ENCODE results near the gene USP12. TPM values are rescaled to one million over a fixed set of nuclear protein-coding genes. Genes with fewer than 3 reads are reported as not detected.

The USP12 gene
- total and polyA plus RNA-seq, 4 donors: 5.7 to 43.7 (median 11.9) TPM

DNA sequence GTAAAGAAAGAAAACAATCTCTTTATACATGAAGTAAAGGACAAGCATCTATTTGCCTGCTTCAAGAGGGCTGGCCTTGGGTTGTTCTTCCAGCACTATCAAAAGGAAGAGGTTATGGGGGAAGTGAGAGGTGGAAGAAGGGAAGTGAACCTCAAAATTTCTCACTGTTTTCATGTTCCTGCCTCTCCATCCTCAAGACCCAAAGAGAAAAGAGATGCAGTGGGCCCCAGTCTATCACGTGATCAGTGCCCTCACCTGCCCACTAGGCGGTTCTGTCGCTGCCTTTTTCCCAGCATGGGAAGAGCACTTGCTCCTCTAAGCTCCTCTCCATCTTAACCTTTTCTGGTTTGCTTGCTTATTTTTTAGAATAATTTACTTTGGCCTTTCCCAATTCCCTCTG lies 6.2 kb upstream of the USP12 start:
- Histone ChIP-seq H3K4me1 (ENCODE audit: control insufficient read depth in 4 of 4, insufficient read depth in 4 of 4, low read length in 3 of 4) (peaks cover 3 to 4% (median 3%) of the 10 kb centered on the region in 4 donors), H3K27ac (ENCODE audit: low read depth in 1 of 2, low read length in 2 of 2) (no peak overlapping the region)
- no peak for DNase-seq (ENCODE audit: low spot score)

DNA sequence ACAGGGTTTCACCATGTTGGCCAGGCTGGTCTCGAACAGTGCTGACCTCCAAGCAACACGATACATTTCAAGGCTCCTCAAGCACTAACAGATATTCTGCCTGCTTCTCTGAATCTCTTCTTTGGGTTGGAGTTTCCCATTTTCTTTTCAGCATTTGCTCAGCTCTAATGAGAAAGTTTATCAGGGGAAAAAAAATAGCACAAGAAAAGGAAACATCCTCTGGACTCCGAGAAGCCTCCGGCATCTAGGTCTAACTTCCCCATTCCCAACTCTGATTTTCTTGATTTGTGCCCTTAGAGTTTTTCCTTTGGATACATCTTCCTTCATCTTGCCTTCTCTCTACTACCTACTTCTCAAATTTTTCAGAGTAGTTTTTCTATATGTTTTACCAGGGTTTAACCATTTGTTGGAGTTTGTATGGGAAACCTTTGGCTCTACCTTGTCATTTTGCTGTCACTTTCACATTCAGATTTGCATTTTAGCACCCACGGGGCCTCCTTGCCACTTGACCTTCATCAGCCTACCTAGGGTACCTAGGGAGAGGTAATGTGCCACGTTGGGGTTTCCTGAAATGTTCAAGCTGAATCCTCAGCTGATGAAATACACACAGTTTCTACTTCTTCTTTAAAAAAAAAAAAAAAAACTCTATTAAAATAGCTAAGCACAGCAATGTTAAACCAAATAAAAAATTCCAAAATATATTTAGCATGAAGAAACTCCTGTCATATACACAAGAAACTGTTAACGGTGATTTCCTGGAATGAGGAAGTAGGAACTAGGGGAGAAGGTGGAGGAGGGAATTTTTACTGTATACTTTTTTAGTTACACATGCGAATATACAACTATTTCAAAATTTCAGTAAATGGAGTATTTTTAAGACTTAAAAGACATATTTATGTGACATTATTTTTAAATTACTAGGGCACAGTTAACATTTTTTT lies 5.1 kb upstream of the USP12 start:
- TF ChIP-seq NR2F2 (IDR thresholded peaks at IDR 0.05): no peak
- TF ChIP-seq, protein P1, sequence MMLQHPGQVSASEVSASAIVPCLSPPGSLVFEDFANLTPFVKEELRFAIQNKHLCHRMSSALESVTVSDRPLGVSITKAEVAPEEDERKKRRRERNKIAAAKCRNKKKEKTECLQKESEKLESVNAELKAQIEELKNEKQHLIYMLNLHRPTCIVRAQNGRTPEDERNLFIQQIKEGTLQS (IDR thresholded peaks at IDR 0.05): no peak
- TF ChIP-seq, protein P2, sequence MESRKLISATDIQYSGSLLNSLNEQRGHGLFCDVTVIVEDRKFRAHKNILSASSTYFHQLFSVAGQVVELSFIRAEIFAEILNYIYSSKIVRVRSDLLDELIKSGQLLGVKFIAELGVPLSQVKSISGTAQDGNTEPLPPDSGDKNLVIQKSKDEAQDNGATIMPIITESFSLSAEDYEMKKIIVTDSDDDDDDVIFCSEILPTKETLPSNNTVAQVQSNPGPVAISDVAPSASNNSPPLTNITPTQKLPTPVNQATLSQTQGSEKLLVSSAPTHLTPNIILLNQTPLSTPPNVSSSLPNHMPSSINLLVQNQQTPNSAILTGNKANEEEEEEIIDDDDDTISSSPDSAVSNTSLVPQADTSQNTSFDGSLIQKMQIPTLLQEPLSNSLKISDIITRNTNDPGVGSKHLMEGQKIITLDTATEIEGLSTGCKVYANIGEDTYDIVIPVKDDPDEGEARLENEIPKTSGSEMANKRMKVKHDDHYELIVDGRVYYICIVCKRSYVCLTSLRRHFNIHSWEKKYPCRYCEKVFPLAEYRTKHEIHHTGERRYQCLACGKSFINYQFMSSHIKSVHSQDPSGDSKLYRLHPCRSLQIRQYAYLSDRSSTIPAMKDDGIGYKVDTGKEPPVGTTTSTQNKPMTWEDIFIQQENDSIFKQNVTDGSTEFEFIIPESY (IDR thresholded peaks at IDR 0.05): no peak
- no peak for TF ChIP-seq TAF1 (conservative IDR thresholded peaks at IDR 0.05)
- Histone ChIP-seq H3K36me3 (ENCODE audit: control insufficient read depth in 4 of 4, insufficient read depth in 3 of 4, low read depth in 1 of 4, low read length in 3 of 4) (no peaks in the 10 kb centered on the region), H3K27me3 (ENCODE audit: control insufficient read depth in 4 of 4, insufficient read depth in 4 of 4, low read length in 3 of 4) (no peaks in the 10 kb centered on the region), H3K9me3 (ENCODE audit: control insufficient read depth in 4 of 4, low read length in 3 of 4) (no peaks in the 10 kb centered on the region), H3K27ac (ENCODE audit: low read depth in 1 of 2, low read length in 2 of 2) (no peak overlapping the region), H3K4me3 (ENCODE audit: low read depth in 1 of 3, low read length in 3 of 3) (no peak overlapping the region), H3K9ac (ENCODE audit: low read depth in 1 of 2, low read length in 2 of 2) (no peak overlapping the region), H3K4me1 (ENCODE audit: control insufficient read depth in 4 of 4, insufficient read depth in 4 of 4, low read length in 3 of 4) (peaks cover 0 to 7% (median 2%) of the 10 kb centered on the region in 4 donors)
- no peak for DNase-seq (ENCODE audit: low spot score)
- 71% methylated on average over 8 of the region's 8 CpGs for WGBS

More for the DNA sequence above, 6.2 kb upstream of the USP12 start:
- H3K27me3 ChIP-seq (ENCODE audit: control insufficient read depth in 4 of 4, insufficient read depth in 4 of 4, low read length in 3 of 4): no peaks in the 10 kb centered on the region
- no peak overlapping the region for H3K4me3 ChIP-seq (ENCODE audit: low read depth in 1 of 3, low read length in 3 of 3)
- H3K9me3 ChIP-seq (ENCODE audit: control insufficient read depth in 4 of 4, low read length in 3 of 4): no peaks in the 10 kb centered on the region
- peak in 1 of 2 donors; percentile 64 for TF ChIP-seq RAD21 (IDR thresholded peaks at IDR 0.05)
- TF ChIP-seq, protein P1 (IDR thresholded peaks at IDR 0.05): no peak
- H3K36me3 ChIP-seq (ENCODE audit: control insufficient read depth in 4 of 4, insufficient read depth in 3 of 4, low read depth in 1 of 4, low read length in 3 of 4): no peaks in the 10 kb centered on the region
- 78% methylated on average over 3 of the region's 3 CpGs for WGBS
- H3K9ac ChIP-seq (ENCODE audit: low read depth in 1 of 2, low read length in 2 of 2): no peak overlapping the region

DNA sequence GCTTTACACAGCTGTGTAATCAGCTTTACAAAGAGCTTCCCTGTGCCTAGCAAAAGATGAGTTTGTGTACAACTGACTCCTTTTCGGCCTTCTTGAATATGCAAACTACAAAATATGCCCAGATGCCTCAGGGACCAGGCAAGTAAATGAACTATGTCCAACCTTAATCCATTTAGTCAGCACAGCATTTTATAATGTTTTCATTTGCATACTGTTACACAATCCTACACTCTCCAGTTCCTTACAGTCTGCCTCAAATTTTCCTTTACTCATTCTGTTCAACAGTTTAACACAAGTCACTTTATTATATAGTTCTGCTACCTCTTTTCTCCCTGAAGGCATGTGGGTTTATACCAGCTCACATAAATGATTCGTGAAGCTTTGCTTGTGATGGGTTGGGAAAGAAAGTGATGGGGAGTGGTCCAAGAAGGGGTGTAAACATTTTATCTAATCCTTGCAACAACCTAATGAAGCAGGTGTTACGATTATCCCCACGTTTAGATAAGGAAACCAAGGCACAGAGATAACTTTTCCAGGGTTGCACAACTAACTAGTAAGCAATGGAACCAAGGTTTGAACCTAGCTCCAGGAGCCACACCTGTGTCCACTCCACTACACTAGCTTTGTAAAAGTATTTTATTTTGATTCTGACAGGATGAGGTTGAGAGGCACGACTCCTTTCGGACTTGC lies 3.3 kb upstream of the USP12 start:
- DNase-seq (ENCODE audit: low spot score): no peak
- Histone ChIP-seq H3K27ac (ENCODE audit: low read depth in 1 of 2, low read length in 2 of 2) (no peak overlapping the region), H3K36me3 (ENCODE audit: control insufficient read depth in 4 of 4, insufficient read depth in 3 of 4, low read depth in 1 of 4, low read length in 3 of 4) (no peaks in the 10 kb centered on the region), H3K4me1 (ENCODE audit: control insufficient read depth in 4 of 4, insufficient read depth in 4 of 4, low read length in 3 of 4) (peaks cover 0 to 7% (median 3%) of the 10 kb centered on the region in 4 donors), H3K4me3 (ENCODE audit: low read depth in 1 of 3, low read length in 3 of 3) (no peak overlapping the region), H3K9ac (ENCODE audit: low read depth in 1 of 2, low read length in 2 of 2) (no peak overlapping the region), H3K27me3 (ENCODE audit: control insufficient read depth in 4 of 4, insufficient read depth in 4 of 4, low read length in 3 of 4) (no peaks in the 10 kb centered on the region), H3K9me3 (ENCODE audit: control insufficient read depth in 4 of 4, low read length in 3 of 4) (no peaks in the 10 kb centered on the region)
- WGBS: 89% methylated on average over 6 of the region's 6 CpGs
- TF ChIP-seq FOXA2 (IDR thresholded peaks at IDR 0.05) (no peak), NR2F2 (IDR thresholded peaks at IDR 0.05) (no peak), GABPA (IDR thresholded peaks at IDR 0.05 in 1 of 2, conservative IDR thresholded peaks at IDR 0.05 in 1 of 2) (no peak), RXRA (IDR thresholded peaks at IDR 0.05) (no peak), EGR1 (IDR thresholded peaks at IDR 0.05; ENCODE audit: low read depth in 2 of 2) (no peak), YY1 (IDR thresholded peaks at IDR 0.05) (no peak), JUND (IDR thresholded peaks at IDR 0.05) (no peak), FOXA1 (IDR thresholded peaks at IDR 0.05) (no peak), HNF4A (conservative IDR thresholded peaks at IDR 0.05) (no peak), RAD21 (IDR thresholded peaks at IDR 0.05) (no peak)
- TF ChIP-seq, protein P2 (IDR thresholded peaks at IDR 0.05): no peak
- TF ChIP-seq, protein P3, sequence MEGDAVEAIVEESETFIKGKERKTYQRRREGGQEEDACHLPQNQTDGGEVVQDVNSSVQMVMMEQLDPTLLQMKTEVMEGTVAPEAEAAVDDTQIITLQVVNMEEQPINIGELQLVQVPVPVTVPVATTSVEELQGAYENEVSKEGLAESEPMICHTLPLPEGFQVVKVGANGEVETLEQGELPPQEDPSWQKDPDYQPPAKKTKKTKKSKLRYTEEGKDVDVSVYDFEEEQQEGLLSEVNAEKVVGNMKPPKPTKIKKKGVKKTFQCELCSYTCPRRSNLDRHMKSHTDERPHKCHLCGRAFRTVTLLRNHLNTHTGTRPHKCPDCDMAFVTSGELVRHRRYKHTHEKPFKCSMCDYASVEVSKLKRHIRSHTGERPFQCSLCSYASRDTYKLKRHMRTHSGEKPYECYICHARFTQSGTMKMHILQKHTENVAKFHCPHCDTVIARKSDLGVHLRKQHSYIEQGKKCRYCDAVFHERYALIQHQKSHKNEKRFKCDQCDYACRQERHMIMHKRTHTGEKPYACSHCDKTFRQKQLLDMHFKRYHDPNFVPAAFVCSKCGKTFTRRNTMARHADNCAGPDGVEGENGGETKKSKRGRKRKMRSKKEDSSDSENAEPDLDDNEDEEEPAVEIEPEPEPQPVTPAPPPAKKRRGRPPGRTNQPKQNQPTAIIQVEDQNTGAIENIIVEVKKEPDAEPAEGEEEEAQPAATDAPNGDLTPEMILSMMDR (IDR thresholded peaks at IDR 0.05; ENCODE audit: low read depth, low read length, missing input control): no peak
- TF ChIP-seq, protein P1 (IDR thresholded peaks at IDR 0.05): no peak
- TF ChIP-seq, protein P4, sequence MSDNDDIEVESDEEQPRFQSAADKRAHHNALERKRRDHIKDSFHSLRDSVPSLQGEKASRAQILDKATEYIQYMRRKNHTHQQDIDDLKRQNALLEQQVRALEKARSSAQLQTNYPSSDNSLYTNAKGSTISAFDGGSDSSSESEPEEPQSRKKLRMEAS (IDR thresholded peaks at IDR 0.05): no peak

All from liver (tissue), 9 donors.